Activated CD4-positive, alpha-beta T cell treated with anti-CD3 and anti-CD28 coated beads, Interleukin-2, Interleukin-4, amounts not matched to agents 100 ng/mL and 50 ng/mL, durations not matched to agents 16 hours and 8 hours (primary cell): ENCODE results near the gene MIF.
"Not testable (repeated sequence)": the region's sequence is repeated elsewhere in the genome, so short reads cannot be mapped to it uniquely, and the experiment has no call there.

Experiments used
- DNase-seq: peaks from one replicate; pipeline ENCODE4 v3.0.0-alpha.2; 2020; ENCODE audit warnings: low spot score

MIF gene

GRCh38 chr22:23903328-23903971 is 9.3 kb downstream of the MIF start:
- no peak for DNase-seq

- no peak for DNase-seq
These were observed 10.5 kb downstream of the MIF start for GRCh38 chr22:23904573-23905254.

- no peak for DNase-seq
These were observed 12.5 kb downstream of the MIF start for GRCh38 chr22:23906641-23907040.

GRCh38 chr22:23907423-23907822 is 13.2 kb downstream of the MIF start:
- not testable (repeated sequence) for DNase-seq

GRCh38 chr22:23908587-23909205 is 14.5 kb downstream of the MIF start:
- DNase-seq, result no peak

- DNase-seq, result no peak
These were observed 15.2 kb downstream of the MIF start for GRCh38 chr22:23909296-23909898.

GRCh38 chr22:23910496-23911190 is 16.5 kb downstream of the MIF start:
- no peak for DNase-seq

- DNase-seq, result no peak
These were observed 17.3 kb downstream of the MIF start for GRCh38 chr22:23911318-23911980.

GRCh38 chr22:23912293-23912903 is 18.2 kb downstream of the MIF start:
- no peak for DNase-seq

- peak; percentile 31 for DNase-seq
These were observed 19.1 kb downstream of the MIF start for GRCh38 chr22:23913306-23913660.

GRCh38 chr22:23913661-23914353 is 19.6 kb downstream of the MIF start:
- DNase-seq, result peak; percentile 99

GRCh38 chr22:23915290-23915689 is 21.1 kb downstream of the MIF start:
- no peak for DNase-seq

GRCh38 chr22:23920267-23920611 is 26.1 kb downstream of the MIF start:
- DNase-seq, result not testable (repeated sequence)

GRCh38 chr22:23921586-23922201 is 27.5 kb downstream of the MIF start:
- not testable (repeated sequence) for DNase-seq

- no peak for DNase-seq
These were observed 28.7 kb downstream of the MIF start for GRCh38 chr22:23922921-23923320.

- DNase-seq, result no peak
These were observed 30.9 kb downstream of the MIF start for GRCh38 chr22:23925020-23925606.

GRCh38 chr22:23926561-23926960 is 32.4 kb downstream of the MIF start:
- no peak for DNase-seq

GRCh38 chr22:23938328-23939016 is 44.3 kb downstream of the MIF start:
- no peak for DNase-seq

- DNase-seq, result no peak
These were observed 44.8 kb downstream of the MIF start for GRCh38 chr22:23939017-23939357.

GRCh38 chr22:23940166-23940565 is 46.0 kb downstream of the MIF start:
- DNase-seq, result not testable (repeated sequence)
